ENCODE results near the gene SMCP. TPM values are rescaled to one million over a fixed set of nuclear protein-coding genes. Genes with fewer than 3 reads are reported as not detected.

SMCP gene
- total RNA-seq, 3 donors from 2014 or later, result not detected

GRCh38 chr1:152886758-152887409, 8.8 kb downstream of the SMCP start:
- intact Hi-C loops (cut with DNase I, micrococcal nuclease), result no loop called here
- no peaks in the 10 kb centered on the region for H3K4me1 ChIP-seq (ENCODE audit: low read depth)
- TF ChIP-seq CTCF (IDR thresholded peaks at IDR 0.05), result no peak
- DNase-seq, result no peak
- H3K4me3 ChIP-seq, result no peak overlapping the region
- no peak for ATAC-seq
- H3K36me3 ChIP-seq (ENCODE audit: low read depth), result no peaks in the 10 kb centered on the region
- no peaks in the 10 kb centered on the region for H3K9me3 ChIP-seq

DNA sequence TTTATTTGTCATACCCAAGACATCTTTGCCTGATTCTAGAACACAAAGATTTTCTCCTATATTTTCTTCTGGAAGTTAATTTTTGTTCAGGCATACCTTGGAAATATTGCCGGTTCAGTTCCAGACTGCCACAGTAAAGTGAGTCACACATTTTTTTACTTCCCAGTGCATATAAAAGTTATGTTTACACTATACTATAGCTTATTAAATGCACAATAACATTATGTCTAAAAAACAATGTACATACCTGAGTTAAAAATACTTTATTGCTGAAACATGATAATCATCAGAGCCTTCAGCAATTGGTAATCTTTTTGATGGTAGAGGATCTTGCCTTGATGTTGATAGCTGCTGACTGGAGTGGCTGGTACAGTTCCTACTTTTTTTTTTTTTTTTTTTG, 10.0 kb downstream of the SMCP start:
- H3K9me3 ChIP-seq, result no peaks in the 10 kb centered on the region
- ATAC-seq, result no peak
- intact Hi-C loops (cut with DNase I, micrococcal nuclease), result no loop called here
- no peaks in the 10 kb centered on the region for H3K4me1 ChIP-seq (ENCODE audit: low read depth)
- TF ChIP-seq CTCF (IDR thresholded peaks at IDR 0.05), result no peak
- H3K4me3 ChIP-seq, result no peak overlapping the region
- no peak for DNase-seq
- no peaks in the 10 kb centered on the region for H3K36me3 ChIP-seq (ENCODE audit: low read depth)

DNA sequence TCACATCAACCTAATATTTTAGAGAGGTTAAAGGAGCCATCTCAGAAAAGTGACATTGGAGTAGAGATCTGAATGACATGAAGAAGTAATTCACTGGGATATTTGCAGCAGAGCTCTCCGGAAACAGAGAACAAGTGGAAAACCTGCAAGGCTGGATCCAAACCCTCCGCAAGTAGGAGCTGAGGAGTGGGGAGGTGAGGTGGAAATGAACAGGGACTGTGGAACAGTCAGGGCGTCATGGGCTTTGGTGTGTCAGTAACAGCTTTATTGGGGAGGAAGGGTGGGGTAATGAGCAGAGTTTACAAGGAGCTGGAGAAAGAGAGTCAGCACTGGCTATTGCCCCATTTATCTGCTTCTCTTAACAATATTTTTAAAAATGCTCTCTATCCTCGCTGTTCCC, 20.9 kb downstream of the SMCP start:
- no peak for TF ChIP-seq CTCF (IDR thresholded peaks at IDR 0.05)
- DNase-seq (no peak), ATAC-seq (no peak)
- intact Hi-C loops (cut with DNase I, micrococcal nuclease), result no loop called here
- no peaks in the 10 kb centered on the region for H3K9me3 ChIP-seq
- no peaks in the 10 kb centered on the region for H3K36me3 ChIP-seq (ENCODE audit: low read depth)
- H3K4me1 ChIP-seq (ENCODE audit: low read depth), result no peaks in the 10 kb centered on the region
- no peak overlapping the region for H3K4me3 ChIP-seq

DNA sequence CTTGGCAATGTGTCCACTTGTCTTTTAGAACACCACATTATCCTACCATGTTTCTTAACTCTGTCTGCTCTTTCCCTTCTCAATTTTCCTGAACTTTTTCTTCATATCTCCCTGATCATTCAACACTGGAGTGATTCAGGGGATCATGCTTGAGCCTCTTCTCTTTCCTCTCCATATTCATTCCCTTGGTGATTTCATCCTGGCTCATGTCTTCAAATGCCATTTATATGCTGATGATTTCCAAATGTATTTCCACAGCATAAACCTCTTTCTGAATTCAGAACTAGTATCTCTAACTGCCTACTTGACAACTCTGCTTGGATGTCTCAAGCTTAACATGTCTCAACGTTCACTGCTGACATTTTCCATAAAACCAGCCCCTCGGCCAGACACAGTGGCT, 21.8 kb downstream of the SMCP start:
- TF ChIP-seq CTCF (IDR thresholded peaks at IDR 0.05), result no peak
- intact Hi-C loops (cut with DNase I, micrococcal nuclease), result no loop called here
- DNase-seq (no peak), ATAC-seq (no peak)
- Histone ChIP-seq H3K36me3 (ENCODE audit: low read depth) (no peaks in the 10 kb centered on the region), H3K9me3 (no peaks in the 10 kb centered on the region), H3K4me3 (no peak overlapping the region), H3K4me1 (ENCODE audit: low read depth) (no peaks in the 10 kb centered on the region)

DNA sequence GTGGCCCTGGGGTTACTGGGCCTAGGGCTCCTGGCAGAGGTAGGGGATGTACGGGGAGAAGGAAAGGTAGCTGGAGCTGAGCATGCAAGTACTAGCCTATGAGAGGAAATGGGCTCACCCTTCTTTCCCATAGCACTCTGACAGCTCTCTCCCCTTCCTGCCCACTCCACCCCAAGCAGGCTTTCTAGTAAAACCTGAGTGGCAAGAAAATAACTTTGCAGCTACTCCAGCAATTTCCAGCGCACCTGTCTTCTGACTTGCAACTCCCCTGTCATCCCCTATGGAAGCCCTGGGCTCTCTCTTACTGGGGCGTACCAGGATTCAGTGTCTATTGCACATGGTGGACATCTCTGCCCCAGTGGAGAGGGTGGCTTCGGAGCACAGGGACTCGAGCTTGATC, 23.5 kb downstream of the SMCP start:
- TF ChIP-seq CTCF (IDR thresholded peaks at IDR 0.05), result no peak
- H3K9me3 ChIP-seq, result no peaks in the 10 kb centered on the region
- H3K4me1 ChIP-seq (ENCODE audit: low read depth), result no peaks in the 10 kb centered on the region
- no peak overlapping the region for H3K4me3 ChIP-seq
- intact Hi-C loops (cut with DNase I, micrococcal nuclease), result no loop called here
- ATAC-seq (no peak), DNase-seq (no peak)
- H3K36me3 ChIP-seq (ENCODE audit: low read depth), result no peaks in the 10 kb centered on the region

DNA sequence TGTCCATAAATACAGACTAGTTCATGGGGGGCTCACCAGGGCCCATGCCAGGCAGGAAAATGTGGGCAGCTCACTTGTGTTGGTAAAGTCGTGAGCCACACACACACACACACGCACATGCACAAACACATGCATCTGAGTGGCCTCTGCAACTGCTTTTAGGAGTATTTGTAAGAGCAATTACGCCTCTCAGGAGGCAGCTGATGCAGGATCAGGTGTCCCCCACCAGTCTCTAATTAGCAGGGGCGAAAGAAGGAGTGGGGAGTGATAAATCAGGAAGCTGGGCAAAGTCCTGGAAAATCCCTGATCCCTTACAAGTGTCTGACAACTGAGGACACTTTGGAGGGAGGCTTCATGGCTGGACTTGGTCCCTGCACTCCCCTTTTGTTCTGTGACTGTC, 24.5 kb downstream of the SMCP start:
- TF ChIP-seq CTCF (IDR thresholded peaks at IDR 0.05), result no peak
- Histone ChIP-seq H3K4me1 (ENCODE audit: low read depth) (no peaks in the 10 kb centered on the region), H3K36me3 (ENCODE audit: low read depth) (no peaks in the 10 kb centered on the region), H3K9me3 (no peaks in the 10 kb centered on the region), H3K4me3 (no peak overlapping the region)
- ATAC-seq, result no peak
- intact Hi-C loops (cut with DNase I, micrococcal nuclease), result no loop called here
- DNase-seq, result no peak

All from mucosa of descending colon (tissue), 3 donors.